GM12801 (cell line): ENCODE measurements around the gene LIX1L.

Experiments used
- TF ChIP-seq, protein P1 (sequence below): IDR thresholded peaks from one replicate; pipeline ENCODE4 v1.5.1; 2011; ENCODE audit warnings: control low read depth; ENCODE audit not compliant: insufficient read length; ENCODE audit errors: extremely low read depth

Gene LIX1L

DNA sequence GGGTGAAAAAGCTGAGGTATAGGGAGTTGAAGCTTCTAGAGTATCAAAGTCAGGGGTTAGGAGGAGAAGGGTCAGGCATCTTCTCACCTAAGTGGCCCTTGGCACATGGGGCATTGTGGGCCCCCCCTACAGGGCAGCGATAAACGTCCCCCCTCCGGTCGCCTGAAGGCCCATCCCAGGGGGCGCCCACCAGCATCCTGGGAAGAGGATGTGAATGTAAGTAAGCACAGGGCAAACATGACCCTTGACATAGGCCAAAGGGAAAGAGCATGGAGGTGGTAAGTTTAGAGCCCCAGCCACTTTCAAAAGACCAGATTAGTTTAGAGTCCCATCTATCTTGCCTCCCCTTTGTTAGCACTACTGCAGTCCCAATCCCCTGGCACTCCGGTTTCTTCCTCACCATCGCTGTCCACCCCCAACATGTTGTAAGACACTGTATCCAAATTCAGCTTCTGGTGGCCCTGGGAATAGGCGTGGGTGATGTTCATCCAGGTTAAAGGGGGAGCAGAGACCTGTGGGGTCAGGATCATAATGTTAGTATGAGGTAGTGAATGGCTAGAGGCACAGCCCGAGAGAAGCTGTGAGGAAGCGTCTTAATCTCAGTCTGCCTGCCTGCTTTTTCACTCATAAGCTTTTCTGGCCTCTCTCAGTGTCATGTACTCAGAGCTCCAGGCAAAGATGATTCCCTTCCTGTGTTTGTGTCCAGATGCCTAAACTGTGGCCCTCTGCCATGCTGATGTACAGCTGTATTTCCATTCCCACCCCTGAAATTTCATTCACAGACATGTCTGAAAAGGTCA, 50.7 kb downstream of the LIX1L start:
- TF ChIP-seq, protein P1, sequence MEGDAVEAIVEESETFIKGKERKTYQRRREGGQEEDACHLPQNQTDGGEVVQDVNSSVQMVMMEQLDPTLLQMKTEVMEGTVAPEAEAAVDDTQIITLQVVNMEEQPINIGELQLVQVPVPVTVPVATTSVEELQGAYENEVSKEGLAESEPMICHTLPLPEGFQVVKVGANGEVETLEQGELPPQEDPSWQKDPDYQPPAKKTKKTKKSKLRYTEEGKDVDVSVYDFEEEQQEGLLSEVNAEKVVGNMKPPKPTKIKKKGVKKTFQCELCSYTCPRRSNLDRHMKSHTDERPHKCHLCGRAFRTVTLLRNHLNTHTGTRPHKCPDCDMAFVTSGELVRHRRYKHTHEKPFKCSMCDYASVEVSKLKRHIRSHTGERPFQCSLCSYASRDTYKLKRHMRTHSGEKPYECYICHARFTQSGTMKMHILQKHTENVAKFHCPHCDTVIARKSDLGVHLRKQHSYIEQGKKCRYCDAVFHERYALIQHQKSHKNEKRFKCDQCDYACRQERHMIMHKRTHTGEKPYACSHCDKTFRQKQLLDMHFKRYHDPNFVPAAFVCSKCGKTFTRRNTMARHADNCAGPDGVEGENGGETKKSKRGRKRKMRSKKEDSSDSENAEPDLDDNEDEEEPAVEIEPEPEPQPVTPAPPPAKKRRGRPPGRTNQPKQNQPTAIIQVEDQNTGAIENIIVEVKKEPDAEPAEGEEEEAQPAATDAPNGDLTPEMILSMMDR, result no peak

DNA sequence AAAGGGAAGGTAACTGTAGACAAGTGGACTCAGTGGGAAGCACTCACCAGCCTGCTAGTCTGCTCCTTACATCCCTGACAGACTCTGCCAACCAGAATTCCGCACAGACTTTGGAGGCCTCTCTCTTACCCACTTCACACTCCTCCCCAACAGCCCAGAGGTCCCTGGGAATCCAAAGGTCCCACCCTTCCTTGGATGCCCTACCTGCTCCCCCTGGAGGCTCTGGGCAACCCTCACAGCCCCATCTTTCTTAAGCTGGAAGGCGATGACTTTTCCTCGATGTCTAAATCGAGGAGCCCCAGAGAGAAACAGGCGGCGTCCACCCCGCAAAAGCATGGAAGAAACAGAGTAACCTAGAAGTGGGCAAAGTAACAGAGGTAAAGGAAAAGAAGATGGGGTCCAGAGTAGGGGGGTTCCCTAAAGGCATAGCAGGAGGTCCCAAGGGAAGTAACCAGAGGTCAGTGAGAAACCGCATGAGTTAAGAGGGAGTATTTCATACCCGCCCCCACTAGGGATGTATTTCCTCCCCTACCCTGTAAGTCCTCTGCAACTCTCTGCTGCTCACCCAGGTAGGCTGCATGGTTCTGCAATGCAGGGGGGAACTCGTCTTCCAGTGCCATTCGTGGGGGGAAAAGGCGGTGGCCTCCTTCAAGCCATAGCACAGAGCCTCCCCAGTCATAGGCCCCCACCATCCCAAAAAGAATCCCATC, 56.4 kb downstream of the LIX1L start:
- TF ChIP-seq, protein P1, result no peak

DNA sequence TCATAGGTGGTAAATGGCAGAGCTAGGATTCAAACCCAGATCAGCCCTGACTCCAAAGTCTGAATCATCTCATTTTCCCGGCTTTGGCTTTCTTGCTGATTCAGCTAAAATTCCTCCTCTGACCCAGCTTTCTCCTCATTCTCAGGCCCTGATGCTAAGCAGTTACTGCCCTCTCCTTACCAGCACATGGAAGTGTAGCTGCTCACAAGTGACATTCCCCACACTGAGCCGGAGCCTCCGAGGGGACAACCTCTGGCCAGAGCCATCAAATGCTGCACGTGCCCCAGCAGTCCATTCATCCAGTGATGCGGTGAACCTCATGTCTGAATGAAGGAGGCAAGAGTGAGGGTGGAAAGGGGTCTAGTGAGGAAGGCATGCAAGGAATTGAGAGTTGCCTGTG, 59.1 kb downstream of the LIX1L start:
- TF ChIP-seq, protein P1, result no peak

DNA sequence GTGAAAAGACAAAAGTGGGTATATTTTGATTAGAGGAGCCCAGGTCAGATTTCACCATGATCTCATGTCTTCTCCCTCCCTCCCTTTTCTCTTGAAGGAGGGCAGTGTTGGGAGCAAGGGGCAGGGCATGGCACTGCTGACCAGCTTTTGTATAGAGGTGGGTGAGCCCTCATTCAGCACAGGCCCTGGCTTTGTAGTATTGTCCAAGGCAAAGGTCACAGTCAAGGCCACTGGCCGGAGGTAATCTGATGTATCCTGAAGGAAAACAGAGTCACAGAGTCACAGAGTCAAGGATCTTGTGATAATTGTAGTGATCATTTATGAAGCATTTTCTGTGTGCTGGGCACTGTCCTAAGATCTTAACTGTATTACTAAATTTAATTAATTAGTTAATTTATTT, 59.8 kb downstream of the LIX1L start:
- TF ChIP-seq, protein P1, result no peak

DNA sequence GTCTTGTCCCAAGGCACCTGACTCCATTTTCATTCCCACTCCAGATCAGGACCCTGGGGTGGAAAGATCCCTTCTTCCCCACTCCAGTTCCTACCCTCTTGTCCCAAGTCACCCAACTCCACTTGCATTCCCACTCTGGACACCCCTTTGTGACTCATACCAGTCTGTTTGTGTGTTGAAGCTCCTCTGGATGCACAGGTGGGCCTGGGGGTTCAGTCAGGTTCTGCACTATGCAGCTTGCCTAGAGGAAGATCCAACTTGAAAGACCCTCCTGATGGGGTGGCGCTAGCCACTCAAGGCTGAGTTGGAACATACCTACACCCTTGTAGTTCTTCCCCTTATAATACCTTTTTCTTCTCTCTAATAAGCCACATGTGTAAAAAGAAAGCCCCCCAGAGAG, 62.3 kb downstream of the LIX1L start:
- TF ChIP-seq, protein P1, result no peak

DNA sequence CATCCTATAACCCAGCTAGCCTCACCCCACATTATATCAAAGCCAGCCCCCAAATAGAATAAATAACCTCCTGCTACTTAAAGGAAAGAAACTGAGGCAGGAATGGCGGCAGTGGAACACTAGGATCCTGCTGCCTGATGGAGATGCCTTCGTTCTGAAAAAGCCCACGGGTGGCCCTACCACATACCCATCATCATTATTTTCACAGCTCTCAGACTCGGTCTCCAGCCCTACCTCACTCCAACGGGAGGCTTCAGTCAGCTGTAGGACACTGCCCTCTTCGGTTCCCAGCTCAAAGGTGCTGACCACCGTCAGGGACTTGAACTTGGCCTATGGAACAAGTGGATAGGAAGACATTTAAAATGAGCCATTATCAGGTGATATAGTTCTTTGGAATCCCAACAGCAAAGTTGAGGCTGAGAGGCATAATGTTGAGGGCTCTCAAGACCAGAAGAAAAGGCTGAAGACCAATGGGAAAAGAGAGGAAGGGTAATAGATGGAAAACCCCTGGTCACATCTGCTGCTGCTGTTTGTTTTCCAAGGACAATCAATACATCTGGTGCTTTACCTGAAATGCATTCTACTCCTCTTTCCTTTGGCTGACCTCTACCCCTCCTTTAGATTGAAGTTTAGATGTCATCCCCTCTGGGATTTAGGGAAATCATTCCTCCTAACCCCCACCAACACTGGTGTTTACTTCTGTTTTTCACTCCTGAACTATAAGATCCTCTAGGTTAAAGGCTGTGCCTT, 64.3 kb downstream of the LIX1L start:
- TF ChIP-seq, protein P1, result no peak

DNA sequence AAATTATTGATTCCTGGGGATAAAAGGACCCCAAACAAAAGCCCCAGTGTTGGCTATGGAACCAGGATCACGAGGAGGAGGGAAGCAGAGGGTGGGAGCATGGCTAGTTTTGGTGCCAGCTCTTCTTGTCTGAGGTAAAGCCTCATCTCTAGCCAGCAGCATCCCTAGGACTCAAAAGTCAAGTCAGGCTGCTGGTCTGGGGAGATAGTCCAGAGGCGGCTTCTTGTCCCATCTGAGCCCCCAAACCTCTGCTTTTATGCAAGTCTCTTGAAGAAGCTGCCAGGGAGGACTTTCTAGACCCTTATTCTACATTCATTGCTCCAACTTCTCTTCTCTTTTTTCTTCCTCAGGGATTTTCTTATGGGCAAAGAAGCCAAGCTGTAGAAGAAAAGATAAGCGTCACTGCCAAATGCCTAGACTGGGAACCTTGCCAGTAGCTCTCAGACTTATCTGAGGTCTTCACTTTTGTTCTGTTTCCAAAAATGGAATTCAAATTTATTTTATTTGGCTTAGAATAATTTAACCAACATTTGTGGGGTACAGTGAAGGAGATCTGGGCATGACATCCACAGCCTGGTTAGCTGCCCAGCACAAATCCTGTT, 65.2 kb downstream of the LIX1L start:
- TF ChIP-seq, protein P1, result no peak
